ENCODE data around the gene GUCY2C.

DNA sequence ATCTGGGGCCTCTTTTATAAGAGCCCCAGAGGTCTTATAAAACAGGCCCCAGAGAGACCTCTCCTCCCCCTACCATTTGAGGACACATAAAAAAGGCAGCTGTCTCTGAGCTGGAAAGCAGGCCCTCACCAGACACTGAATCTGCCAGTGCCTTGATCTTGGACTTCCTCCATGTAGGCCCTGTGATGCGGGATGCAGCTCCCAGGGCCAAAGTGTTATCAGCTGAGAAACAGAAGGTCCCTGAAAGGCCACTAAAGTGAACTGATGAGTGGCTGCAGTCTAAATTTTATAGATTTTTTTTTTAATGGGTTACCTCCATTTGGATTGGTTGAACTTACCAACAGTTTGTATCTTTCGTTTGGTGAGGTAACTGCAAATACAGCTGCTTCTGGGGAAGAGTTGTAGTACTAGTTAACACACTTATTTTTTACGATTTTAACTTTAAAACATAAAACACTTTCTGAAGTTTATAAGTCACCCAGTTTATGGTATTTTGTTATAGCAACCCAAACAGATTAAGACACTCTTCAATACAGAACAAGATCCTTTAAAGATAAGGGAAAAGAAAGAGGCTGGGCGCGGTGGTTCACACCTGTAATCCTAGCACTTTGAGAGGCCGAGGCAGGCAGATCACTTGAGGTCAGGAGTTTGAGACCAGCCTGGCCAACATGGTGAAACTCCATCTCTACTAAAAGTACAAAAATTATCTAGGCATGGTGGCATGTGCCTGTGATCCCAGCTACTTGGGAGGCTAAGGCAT, 5.6 kb upstream of the GUCY2C start:
- TF ChIP-seq, protein P1, sequence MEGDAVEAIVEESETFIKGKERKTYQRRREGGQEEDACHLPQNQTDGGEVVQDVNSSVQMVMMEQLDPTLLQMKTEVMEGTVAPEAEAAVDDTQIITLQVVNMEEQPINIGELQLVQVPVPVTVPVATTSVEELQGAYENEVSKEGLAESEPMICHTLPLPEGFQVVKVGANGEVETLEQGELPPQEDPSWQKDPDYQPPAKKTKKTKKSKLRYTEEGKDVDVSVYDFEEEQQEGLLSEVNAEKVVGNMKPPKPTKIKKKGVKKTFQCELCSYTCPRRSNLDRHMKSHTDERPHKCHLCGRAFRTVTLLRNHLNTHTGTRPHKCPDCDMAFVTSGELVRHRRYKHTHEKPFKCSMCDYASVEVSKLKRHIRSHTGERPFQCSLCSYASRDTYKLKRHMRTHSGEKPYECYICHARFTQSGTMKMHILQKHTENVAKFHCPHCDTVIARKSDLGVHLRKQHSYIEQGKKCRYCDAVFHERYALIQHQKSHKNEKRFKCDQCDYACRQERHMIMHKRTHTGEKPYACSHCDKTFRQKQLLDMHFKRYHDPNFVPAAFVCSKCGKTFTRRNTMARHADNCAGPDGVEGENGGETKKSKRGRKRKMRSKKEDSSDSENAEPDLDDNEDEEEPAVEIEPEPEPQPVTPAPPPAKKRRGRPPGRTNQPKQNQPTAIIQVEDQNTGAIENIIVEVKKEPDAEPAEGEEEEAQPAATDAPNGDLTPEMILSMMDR (IDR thresholded peaks at IDR 0.05), result no peak
- TF ChIP-seq EZH2 (IDR thresholded peaks at IDR 0.05; ENCODE audit: borderline replicate concordance, insufficient read depth, low read depth, low read length, poor library complexity, severe bottlenecking), result no peak
